ENCODE results near the gene SNAP29. TPM values are rescaled to one million over a fixed set of nuclear protein-coding genes. Genes with fewer than 3 reads are reported as not detected.

Gene SNAP29
- total and polyA plus RNA-seq, 9 of the 15 experiments (the other 6 are each of a cell fraction or from before 2014, with no cell fraction given), result 19.5 to 250 (median 75.9) TPM

- TF ChIP-seq ZBTB49 (CRISPR knock-in tag; IDR thresholded peaks at IDR 0.05; ENCODE audit: borderline replicate concordance) (0 out of 2 replicates have a peak, but pooled peaks have one; percentile 58), FOXK1 (CRISPR knock-in tag; IDR thresholded peaks at IDR 0.05; ENCODE audit: borderline replicate concordance) (peak; percentile 28; the same call in 1 of the 2 replicates), HDAC2 (IDR thresholded peaks at IDR 0.05) (peak; percentile 27; the same call in 1 of the 2 replicates), LARP7 (IDR thresholded peaks at IDR 0.05) (0 out of 2 replicates have a peak, but pooled peaks have one; percentile 44), ZNF431 (CRISPR knock-in tag; IDR thresholded peaks at IDR 0.05) (0 out of 2 replicates have a peak, but pooled peaks have one; percentile 27)
Observed at GRCh38 chr22:20930435-20930834, 71.6 kb downstream of the SNAP29 start (continued).

- Histone ChIP-seq H3K27ac (ENCODE audit: extremely low read depth, low read depth, low read length) (no peak overlapping the region), H3K4me1 (replicated peaks in 1 of 2; ENCODE audit: control insufficient read depth in 2 of 2, insufficient read depth in 2 of 2, low read length in 2 of 2) (peaks cover 8 to 9% of the 10 kb centered on the region in 2 experiments; a peak in 4 of 5 replicates), H3K9ac (ENCODE audit: insufficient read depth in 1 of 2, low read depth in 2 of 2, low read length in 2 of 2) (no peak overlapping the region), H3K9me3 (replicated peaks; ENCODE audit: control insufficient read depth, insufficient read depth, low read depth, low read length) (no peaks in the 10 kb centered on the region), H3K4me2 (ENCODE audit: insufficient read depth, low read length) (no peak overlapping the region), H2AFZ (ENCODE audit: low read depth, low read length) (no peak overlapping the region), H4K20me1 (replicated peaks; ENCODE audit: control insufficient read depth, insufficient read depth, low read length) (peaks cover 74% of the 10 kb centered on the region), H3K4me3 (no peak overlapping the region), H3K9me1 (ENCODE audit: control insufficient read depth, insufficient read depth, low read length) (peaks cover 10% of the 10 kb centered on the region), H3K36me3 (ENCODE audit: control insufficient read depth, insufficient read depth, low read length) (peaks cover 80% of the 10 kb centered on the region), H3K27me3 (ENCODE audit: control insufficient read depth in 2 of 2, insufficient read depth in 2 of 2, low read length in 2 of 2) (no peaks in the 10 kb centered on the region), H3K79me2 (ENCODE audit: control insufficient read depth, insufficient read depth, low read length) (peaks cover 99% of the 10 kb centered on the region)
- FAIRE-seq (no peak), ATAC-seq (no peak), DNase-seq (ENCODE audit: extremely low read depth in 1 of 4, low spot score in 3 of 4) (peak in 1 of 4 experiments; percentile 38)
- POLR2A ChIA-PET, result interaction anchor here (1.3 to 64.4 kb wide), 3 partner anchors 13 to 64 kb away, joined by 3 to 1556 read pairs (median 1556); partner anchors contain the start of genes AIFM3, CRKL and LZTR1
- no TSS peak for BruUV-seq (replicated peaks)
- CTCF ChIA-PET (ENCODE audit: low intra/inter-chr PET ratio), result no interaction called here
- in situ Hi-C loops (cut with MboI) (no loop called here), intact Hi-C loops (cut with micrococcal nuclease) (loop anchor here (5.0 kb wide), 1 partner anchor 51 kb away; the partner anchor contains the start of gene LZTR1)
- WGBS (ENCODE audit: insufficient coverage, low coverage, missing lambda C conversion rate), result 81% methylated on average over 4 of the region's 4 CpGs
- 0 out of 2 replicates have a peak, but pooled peaks have one; percentile 45 for TF ChIP-seq ATF2 (CRISPR knock-in tag; IDR thresholded peaks at IDR 0.05)
- TF ChIP-seq BACH1 (tag; IDR thresholded peaks at IDR 0.05), result no peak
- TF ChIP-seq HNRNPUL1 (IDR thresholded peaks at IDR 0.05; ENCODE audit: low read length), result no peak
- no peak for TF ChIP-seq ZNF518B (CRISPR knock-in tag; IDR thresholded peaks at IDR 0.05)
- TF ChIP-seq FOSL1 (tag; conservative IDR thresholded peaks at IDR 0.05), result no peak
- 0 out of 2 replicates have a peak, but pooled peaks have one; percentile 45 for TF ChIP-seq ZNF282 (CRISPR knock-in tag; IDR thresholded peaks at IDR 0.05)
- 0 out of 2 replicates have a peak, but pooled peaks have one; percentile 28 for TF ChIP-seq STAG1 (CRISPR knock-in tag; IDR thresholded peaks at IDR 0.05; ENCODE audit: borderline replicate concordance)
- TF ChIP-seq MAX (CRISPR knock-in tag; IDR thresholded peaks at IDR 0.05), result no peak
Observed at GRCh38 chr22:20931126-20931654, 72.4 kb downstream of the SNAP29 start.
